HepG2 (cell line): ENCODE results near the gene ARFGEF3.

ENCODE experiments used
- ZNF101 ChIP-seq: sonication (generic); formaldehyde crosslinking; IDR thresholded peaks from 2 replicates; pipeline ENCODE4 v1.4.0; 2020; ENCODE audit warnings: mild to moderate bottlenecking, low read depth, missing genetic modification reagents, borderline replicate concordance
- ZNF563 ChIP-seq: sonication (generic); formaldehyde crosslinking; IDR thresholded peaks from 2 replicates; pipeline ENCODE4 v1.8.0; 2022; ENCODE audit warnings: mild to moderate bottlenecking, moderate library complexity, missing genetic modification reagents

GRCh38 chr6:138310821-138311220 is 149.1 kb downstream of the ARFGEF3 start:
- TF ChIP-seq ZNF101 (CRISPR knock-in tag) (no peak), ZNF563 (CRISPR knock-in tag) (no peak)
